ENCODE measurements around the gene RGL2. TPM values are rescaled to one million over a fixed set of nuclear protein-coding genes. Genes with fewer than 3 reads are reported as not detected.

The RGL2 gene
- total and polyA plus RNA-seq, 2 donors (not counting 3 experiments of a cell fraction or from before 2014, with no cell fraction given), result 87.7 to 90.3 TPM

- H3K4me1 ChIP-seq (ENCODE audit: control insufficient read depth, extremely low read depth, insufficient read depth, low read length), result peaks cover 16% of the 10 kb centered on the region
- H3K9ac ChIP-seq (replicated peaks; ENCODE audit: extremely low read depth, insufficient read depth, low read length), result no peak overlapping the region
- peaks cover 7 to 33% of the 10 kb centered on the region in 2 experiments for H3K36me3 ChIP-seq (ENCODE audit: control insufficient read depth in 2 of 2, extremely low read depth in 1 of 2, insufficient read depth in 2 of 2, low read length in 2 of 2)
- H2AFZ ChIP-seq (ENCODE audit: low read depth, low read length), result no peak overlapping the region
- ChIA-PET CTCF (interaction anchor here (1.4 kb wide), 1 partner anchor 17 kb away, joined by 3 read pairs; the partner anchor contains the start of gene B3GALT4), POLR2A (no interaction called here)
- BruUV-seq (replicated peaks), result no TSS peak
- peaks cover 19% of the 10 kb centered on the region for H3K79me2 ChIP-seq (ENCODE audit: control insufficient read depth, insufficient read depth, low read length)
- TF ChIP-seq, protein P1, sequence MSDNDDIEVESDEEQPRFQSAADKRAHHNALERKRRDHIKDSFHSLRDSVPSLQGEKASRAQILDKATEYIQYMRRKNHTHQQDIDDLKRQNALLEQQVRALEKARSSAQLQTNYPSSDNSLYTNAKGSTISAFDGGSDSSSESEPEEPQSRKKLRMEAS (IDR thresholded peaks at IDR 0.05; ENCODE audit: insufficient read depth, insufficient read length), result no peak
- TF ChIP-seq EZH2 (IDR thresholded peaks at IDR 0.05; ENCODE audit: borderline replicate concordance, low read depth, low read length, severe bottlenecking) (no peak), MYC (IDR thresholded peaks at IDR 0.05; ENCODE audit: low read depth, low read length) (no peak), POLR2A (IDR thresholded peaks at IDR 0.05; ENCODE audit: low read depth, low read length) (no peak), JUN (IDR thresholded peaks at IDR 0.05; ENCODE audit: borderline replicate concordance, insufficient read depth, insufficient read length, low read depth) (no peak), POLR2AphosphoS5 (IDR thresholded peaks at IDR 0.05; ENCODE audit: insufficient read depth, low read depth, low read length) (no peak), CTCF (IDR thresholded peaks at IDR 0.05; ENCODE audit: extremely low read depth in 1 of 2, insufficient read depth in 1 of 2, low read depth in 1 of 2, low read length in 2 of 2) (no peak), FOS (IDR thresholded peaks at IDR 0.05; ENCODE audit: borderline replicate concordance, insufficient read depth, low read length) (no peak), GATA2 (IDR thresholded peaks at IDR 0.05; ENCODE audit: insufficient read depth, insufficient read length, low read depth, low read length) (no peak)
- dilution Hi-C loops (cut with MboI; ENCODE audit: extremely low pct_ligation_motif_present, low sequenced_read_pairs), result no loop called here
- intact Hi-C loops (cut with micrococcal nuclease), result no loop called here
- H3K27me3 ChIP-seq (ENCODE audit: control insufficient read depth in 2 of 2, insufficient read depth in 2 of 2, low read length in 2 of 2), result no peaks in the 10 kb centered on the region
- no peaks in the 10 kb centered on the region for H3K9me1 ChIP-seq (replicated peaks; ENCODE audit: control insufficient read depth, extremely low read depth, insufficient read depth, low read length)
- H3K4me2 ChIP-seq (ENCODE audit: insufficient read depth, low read length), result no peak overlapping the region
- H3K4me3 ChIP-seq (replicated peaks in 1 of 3; ENCODE audit: insufficient read depth in 1 of 3, low read depth in 1 of 3, low read length in 3 of 3), result no peak overlapping the region
- no peak overlapping the region for H3K27ac ChIP-seq (ENCODE audit: insufficient read depth, low read depth, low read length)
- FAIRE-seq (no peak), DNase-seq (ENCODE audit: low read depth, low spot score) (no peak)
- H4K20me1 ChIP-seq (replicated peaks; ENCODE audit: control insufficient read depth, extremely low read depth, insufficient read depth, low read length), result no peaks in the 10 kb centered on the region
- H3K9me3 ChIP-seq (replicated peaks; ENCODE audit: control insufficient read depth, insufficient read depth, low read length), result no peaks in the 10 kb centered on the region
Observed at GRCh38 chr6:33294086-33294823, 4.5 kb downstream of the RGL2 start.

All from endothelial cell of umbilical vein (primary cell).